HG03439 (cell line): ENCODE results near the gene TFDP2.
"Not testable (repeated sequence)": the region's sequence is repeated elsewhere in the genome, so short reads cannot be mapped to it uniquely, and the experiment has no call there.

Experiments
- ATAC-seq: cut with Tn5 transposase; IDR thresholded peaks from one replicate; pipeline ENCODE4 v1.9.1; 2021; ENCODE audit warnings: mild to moderate bottlenecking, moderate library complexity; ENCODE audit not compliant: unreplicated experiment

Gene TFDP2

GRCh38 chr3:141933421-141934300, 215.7 kb downstream of the TFDP2 start:
- no peak for ATAC-seq

- ATAC-seq: no peak
Measured at GRCh38 chr3:141930801-141931200, 218.5 kb downstream of the TFDP2 start.

GRCh38 chr3:141929341-141929995, 219.9 kb downstream of the TFDP2 start:
- ATAC-seq: no peak

- no peak for ATAC-seq
Measured at GRCh38 chr3:141928631-141929270, 220.6 kb downstream of the TFDP2 start.

GRCh38 chr3:141926929-141927328, 222.4 kb downstream of the TFDP2 start:
- ATAC-seq: no peak

GRCh38 chr3:141925677-141926076, 223.7 kb downstream of the TFDP2 start:
- not testable (repeated sequence) for ATAC-seq

GRCh38 chr3:141921316-141921715, 228.0 kb downstream of the TFDP2 start:
- no peak for ATAC-seq

- ATAC-seq: no peak
Measured at GRCh38 chr3:141920701-141921100, 228.6 kb downstream of the TFDP2 start.

- ATAC-seq: no peak
Measured at GRCh38 chr3:141915766-141916165, 233.6 kb downstream of the TFDP2 start.

- ATAC-seq: no peak
Measured at GRCh38 chr3:141915016-141915415, 234.3 kb downstream of the TFDP2 start.

- ATAC-seq: no peak
Measured at GRCh38 chr3:141914311-141914710, 235.0 kb downstream of the TFDP2 start.

GRCh38 chr3:141913150-141913811, 236.1 kb downstream of the TFDP2 start:
- no peak for ATAC-seq

GRCh38 chr3:141909986-141910385, 239.4 kb downstream of the TFDP2 start:
- not testable (repeated sequence) for ATAC-seq

- no peak for ATAC-seq
Measured at GRCh38 chr3:141909408-141909807, 239.9 kb downstream of the TFDP2 start.

- no peak for ATAC-seq
Measured at GRCh38 chr3:141905129-141905528, 244.2 kb downstream of the TFDP2 start.

- ATAC-seq: no peak
Measured at GRCh38 chr3:141904203-141904602, 245.1 kb downstream of the TFDP2 start.

- no peak for ATAC-seq
Measured at GRCh38 chr3:141901914-141902313, 247.4 kb downstream of the TFDP2 start.

GRCh38 chr3:141900343-141900742, 249.0 kb downstream of the TFDP2 start:
- no peak for ATAC-seq

- ATAC-seq: no peak
Measured at GRCh38 chr3:141898908-141899307, 250.4 kb downstream of the TFDP2 start.

- no peak for ATAC-seq
Measured at GRCh38 chr3:141895731-141896130, 253.6 kb downstream of the TFDP2 start.

GRCh38 chr3:141894524-141895176, 254.7 kb downstream of the TFDP2 start:
- ATAC-seq: no peak
